Psoas muscle (tissue), 8 donors: ENCODE measurements around the gene FLNA. TPM values are rescaled to one million over a fixed set of nuclear protein-coding genes. Genes with fewer than 3 reads are reported as not detected.

Source experiments
- ATAC-seq, 4 donors: fragments of 200-7000 bp; cut with Tn5 transposase; one replicate each; pipeline ENCODE4 v1.9.1; 2020; ENCODE audit warnings: moderate library complexity in 3 of 4, mild to moderate bottlenecking in 2 of 4
- DNase-seq, 2 donors: peaks; one replicate each; pipeline ENCODE4 v3.0.0-alpha.2; 2020
- H3K27ac ChIP-seq: fragments of 200-600 bp; one replicate; pipeline ENCODE4 v1.8.0; 2022
- H3K27me3 ChIP-seq, 3 donors: fragments of 200-600 bp in 1 of 3; one replicate each; pipeline versions ENCODE4 v1.6.1 to v1.8.0; 2013 to 2022; ENCODE audit warnings: low read length in 2 of 3, mild to moderate bottlenecking in 2 of 3, moderate library complexity in 1 of 3; ENCODE audit not compliant: insufficient read depth in 3 of 3
- H3K36me3 ChIP-seq, 2 donors: fragments of 200-600 bp in 1 of 2; one replicate each; pipeline versions ENCODE4 v1.6.1 to v1.8.0; 2013 to 2022; ENCODE audit warnings: low read depth in 1 of 2, mild to moderate bottlenecking in 1 of 2, moderate library complexity in 1 of 2; ENCODE audit not compliant: insufficient read depth in 1 of 2
- H3K4me1 ChIP-seq: fragments of 200-600 bp; one replicate; pipeline ENCODE4 v1.8.0; 2022
- H3K4me3 ChIP-seq: fragments of 200-600 bp; one replicate; pipeline ENCODE4 v1.8.0; 2022; ENCODE audit warnings: mild to moderate bottlenecking
- H3K9me3 ChIP-seq: fragments of 200-600 bp; one replicate; pipeline ENCODE4 v1.8.0; 2022
- WGBS, 3 donors: extraction: QIAGEN DNeasy Blood & Tissue Kit; methylation state at CpG; one replicate each; pipeline versions ENCODE4 v1.1.6 to v1.1.7; 2013; 5-methylcytosine and 5-hydroxymethylcytosine counted together
- intact Hi-C, 2 donors: fragments of 100-400 bp; cut with DNase I; formaldehyde crosslinking; loops; one replicate each; pipeline versions ENCODE4 v1.11.0 to v1.14.2; 2022
- polyA plus RNA-seq, 3 donors: library from polyadenylated mRNA; stranded (reverse); fragments of 200-250 nt; gene quantifications; one replicate each; pipeline ENCODE4 v1.2.3, GENCODE V29; 2013
- total RNA-seq, 4 donors: library from RNA; stranded (reverse); fragmentation: NEBNext Ultra II Directional in 2 of 4; extraction: Animal tissue kit (Norgen Biotek cat#: 25700) in 2 of 4; gene quantifications; one replicate each; pipeline versions ENCODE4 v1.2.1 to v1.2.4, GENCODE V29; 2021 to 2023
- TF ChIP-seq, protein P1 (sequence below): fragments of 200-600 bp; IDR thresholded peaks from one replicate; pipeline ENCODE4 v1.8.0; 2022; ENCODE audit warnings: antibody characterized with exemption
- donor health status: healthy with polysubstance abuse.
- donor health status: DM: no; HTN: no; CAD: no; lungs with moderate emphysema.
- donor health status: Bipolar disorder and iron deficiency.
- donor health status: healthy.
- donor health status: DM: yes; HTN: yes; CAD: no.
- donor health status: DM: no; HTN: no; CAD: no.
- donor health status: DM: no; HTN: no; CAD: no.
- donor health status: DM: yes; HTN: yes; CAD: no.

FLNA gene
- total and polyA plus RNA-seq, 7 donors: 45.7 to 106 (median 67.4) TPM

DNA sequence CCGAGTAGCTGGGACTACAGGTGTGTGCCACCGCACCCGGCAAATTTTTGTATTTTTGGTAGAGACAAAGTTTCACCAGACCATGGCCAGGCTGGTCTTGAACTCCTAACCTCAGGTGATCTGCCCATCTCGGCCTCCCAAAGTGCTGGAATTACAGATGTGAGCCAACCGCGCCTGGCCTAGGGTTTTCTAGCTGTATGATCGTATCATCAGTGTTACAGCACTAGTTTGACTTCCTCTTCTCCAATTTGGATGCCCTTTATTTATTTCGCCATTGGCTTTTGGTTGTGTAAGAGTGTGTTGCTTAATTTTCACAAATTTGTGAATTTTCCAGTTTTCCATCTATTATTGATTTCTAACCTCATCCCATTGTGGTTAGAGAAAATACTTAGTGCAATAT is 73.6 kb downstream of the FLNA start:
- DNase-seq: no peak
- Histone ChIP-seq H3K4me3 (no peak overlapping the region), H3K27me3 (peaks cover 0 to 5% (median 0%) of the 10 kb centered on the region in 3 donors), H3K9me3 (no peaks in the 10 kb centered on the region), H3K36me3 (no peaks in the 10 kb centered on the region), H3K4me1 (no peaks in the 10 kb centered on the region), H3K27ac (no peak overlapping the region)
- WGBS, 3 donors: 91 to 93% (median 92%) methylated on average over 8 of the region's 8 CpGs
- ATAC-seq: no peak
- intact Hi-C loops: no loop called here
- TF ChIP-seq, protein P1, sequence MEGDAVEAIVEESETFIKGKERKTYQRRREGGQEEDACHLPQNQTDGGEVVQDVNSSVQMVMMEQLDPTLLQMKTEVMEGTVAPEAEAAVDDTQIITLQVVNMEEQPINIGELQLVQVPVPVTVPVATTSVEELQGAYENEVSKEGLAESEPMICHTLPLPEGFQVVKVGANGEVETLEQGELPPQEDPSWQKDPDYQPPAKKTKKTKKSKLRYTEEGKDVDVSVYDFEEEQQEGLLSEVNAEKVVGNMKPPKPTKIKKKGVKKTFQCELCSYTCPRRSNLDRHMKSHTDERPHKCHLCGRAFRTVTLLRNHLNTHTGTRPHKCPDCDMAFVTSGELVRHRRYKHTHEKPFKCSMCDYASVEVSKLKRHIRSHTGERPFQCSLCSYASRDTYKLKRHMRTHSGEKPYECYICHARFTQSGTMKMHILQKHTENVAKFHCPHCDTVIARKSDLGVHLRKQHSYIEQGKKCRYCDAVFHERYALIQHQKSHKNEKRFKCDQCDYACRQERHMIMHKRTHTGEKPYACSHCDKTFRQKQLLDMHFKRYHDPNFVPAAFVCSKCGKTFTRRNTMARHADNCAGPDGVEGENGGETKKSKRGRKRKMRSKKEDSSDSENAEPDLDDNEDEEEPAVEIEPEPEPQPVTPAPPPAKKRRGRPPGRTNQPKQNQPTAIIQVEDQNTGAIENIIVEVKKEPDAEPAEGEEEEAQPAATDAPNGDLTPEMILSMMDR: no peak

Other genes starting within 250 kb of the FLNA start
- gene OPN1LW, start 230.4 kb downstream of the FLNA start, total RNA-seq: not detected
- under 1 TPM in 1 of 3 donors, not detected in 2; 0.13 TPM for gene OPN1LW, start 230.4 kb downstream of the FLNA start, polyA plus RNA-seq
- not detected for gene OPN1MW, start 192.0 kb downstream of the FLNA start, total RNA-seq
- gene OPN1MW, start 192.0 kb downstream of the FLNA start, polyA plus RNA-seq: not detected
- gene OPN1MW2, start 154.9 kb downstream of the FLNA start, total RNA-seq: not detected
- not detected for gene OPN1MW2, start 154.9 kb downstream of the FLNA start, polyA plus RNA-seq
- gene OPN1MW3, start 117.1 kb downstream of the FLNA start, total RNA-seq: not detected
- gene OPN1MW3, start 117.1 kb downstream of the FLNA start, polyA plus RNA-seq: not detected
- not detected for gene TEX28, start 79.5 kb downstream of the FLNA start, total RNA-seq
- not detected for gene TEX28, start 79.5 kb downstream of the FLNA start, polyA plus RNA-seq
- under 1 TPM in 3 of 4 donors, not detected in 1; 0.19 to 0.44 (median 0.26) TPM for gene TKTL1, start 78.8 kb downstream of the FLNA start, total RNA-seq
- gene TKTL1, start 78.8 kb downstream of the FLNA start, polyA plus RNA-seq: under 1 TPM; 0.24 to 0.52 (median 0.30) TPM
- 10 to 100 TPM; 61.1 to 78.2 (median 66.5) TPM for gene EMD, start 4.7 kb upstream of the FLNA start, total RNA-seq
- gene EMD, start 4.7 kb upstream of the FLNA start, polyA plus RNA-seq: 100 to 1,000 TPM in 1 of 3 donors, 10 to 100 TPM in 2; 91.6 to 101 (median 94.9) TPM
- 1,000 to 10,000 TPM; 1,403 to 2,633 (median 2,325) TPM for gene RPL10, start 23.7 kb upstream of the FLNA start, total RNA-seq
- 1,000 to 10,000 TPM; 4,938 to 5,433 (median 5,248) TPM for gene RPL10, start 23.7 kb upstream of the FLNA start, polyA plus RNA-seq
- 100 to 1,000 TPM in 2 of 4 donors, 10 to 100 TPM in 2; 72.6 to 149 (median 111) TPM for gene DNASE1L1, start 34.6 kb upstream of the FLNA start, total RNA-seq
- 10 to 100 TPM; 42.2 to 75.1 (median 71.1) TPM for gene DNASE1L1, start 34.6 kb upstream of the FLNA start, polyA plus RNA-seq
- gene TAFAZZIN, start 36.9 kb upstream of the FLNA start, total RNA-seq: 10 to 100 TPM; 17.7 to 25.5 (median 23.6) TPM
- 10 to 100 TPM; 19.2 to 21.8 (median 20.7) TPM for gene TAFAZZIN, start 36.9 kb upstream of the FLNA start, polyA plus RNA-seq
- 10 to 100 TPM; 34.1 to 38.6 (median 34.5) TPM for gene ATP6AP1, start 54.0 kb upstream of the FLNA start, total RNA-seq
- gene ATP6AP1, start 54.0 kb upstream of the FLNA start, polyA plus RNA-seq: 10 to 100 TPM; 28.3 to 37.1 (median 31.0) TPM
- 10 to 100 TPM; 37.4 to 57.7 (median 49.8) TPM for gene GDI1, start 62.5 kb upstream of the FLNA start, total RNA-seq
- gene GDI1, start 62.5 kb upstream of the FLNA start, polyA plus RNA-seq: 10 to 100 TPM; 37.4 to 52.4 (median 50.7) TPM
- gene FAM50A, start 69.5 kb upstream of the FLNA start, total RNA-seq: 10 to 100 TPM; 48.6 to 75.7 (median 55.6) TPM
- 100 to 1,000 TPM in 1 of 3 donors, 10 to 100 TPM in 2; 55.0 to 117 (median 86.5) TPM for gene FAM50A, start 69.5 kb upstream of the FLNA start, polyA plus RNA-seq
- 1 to 10 TPM; 3.3 to 6.5 (median 6.0) TPM for gene PLXNA3, start 83.6 kb upstream of the FLNA start, total RNA-seq
- 1 to 10 TPM; 1.7 to 2.6 (median 2.5) TPM for gene PLXNA3, start 83.6 kb upstream of the FLNA start, polyA plus RNA-seq
- 10 to 100 TPM; 10.7 to 24.1 (median 22.7) TPM for gene LAGE3, start 104.6 kb upstream of the FLNA start, total RNA-seq
- gene LAGE3, start 104.6 kb upstream of the FLNA start, polyA plus RNA-seq: 10 to 100 TPM; 24.3 to 64.8 (median 27.4) TPM
- gene UBL4A, start 112.0 kb upstream of the FLNA start, total RNA-seq: 10 to 100 TPM; 38.3 to 69.9 (median 46.3) TPM
- 100 to 1,000 TPM in 2 of 3 donors, 10 to 100 TPM in 1; 64.4 to 118 (median 106) TPM for gene UBL4A, start 112.0 kb upstream of the FLNA start, polyA plus RNA-seq
- gene SLC10A3, start 116.0 kb upstream of the FLNA start, total RNA-seq: 10 to 100 TPM in 3 of 4 donors, 1 to 10 TPM in 1; 7.2 to 15.7 (median 13.8) TPM
- 10 to 100 TPM; 16.3 to 39.8 (median 32.2) TPM for gene SLC10A3, start 116.0 kb upstream of the FLNA start, polyA plus RNA-seq
- 10 to 100 TPM; 29.7 to 34.8 (median 32.8) TPM for gene FAM3A, start 141.6 kb upstream of the FLNA start, total RNA-seq
- gene FAM3A, start 141.6 kb upstream of the FLNA start, polyA plus RNA-seq: 10 to 100 TPM; 37.5 to 40.4 (median 37.7) TPM
- gene G6PD, start 172.2 kb upstream of the FLNA start, total RNA-seq: 1 to 10 TPM; 6.2 to 9.1 (median 7.1) TPM
- gene G6PD, start 172.2 kb upstream of the FLNA start, polyA plus RNA-seq: 1 to 10 TPM; 3.2 to 7.8 (median 4.6) TPM
- 10 to 100 TPM; 11.3 to 27.5 (median 16.9) TPM for gene IKBKG, start 173.0 kb upstream of the FLNA start, total RNA-seq
- 10 to 100 TPM; 16.9 to 28.8 (median 22.8) TPM for gene IKBKG, start 173.0 kb upstream of the FLNA start, polyA plus RNA-seq
- not detected for gene CTAG1A, start 210.5 kb upstream of the FLNA start, total RNA-seq
- gene CTAG1A, start 210.5 kb upstream of the FLNA start, polyA plus RNA-seq: not detected
- not detected for gene CTAG1B, start 244.6 kb upstream of the FLNA start, total RNA-seq
- gene CTAG1B, start 244.6 kb upstream of the FLNA start, polyA plus RNA-seq: not detected